Measurements from ENCODE around the gene EXOC3L4.

EXOC3L4 gene

GRCh38 chr14:103122947-103123633, 28.6 kb downstream of the EXOC3L4 start, which contains the start of gene TNFAIP2:
Gene TNFAIP2 (plus strand): TSS chr14:103123461. CDS start chr14:103126458, 2,997 bp downstream.
- DNase-seq: no peak

DNA sequence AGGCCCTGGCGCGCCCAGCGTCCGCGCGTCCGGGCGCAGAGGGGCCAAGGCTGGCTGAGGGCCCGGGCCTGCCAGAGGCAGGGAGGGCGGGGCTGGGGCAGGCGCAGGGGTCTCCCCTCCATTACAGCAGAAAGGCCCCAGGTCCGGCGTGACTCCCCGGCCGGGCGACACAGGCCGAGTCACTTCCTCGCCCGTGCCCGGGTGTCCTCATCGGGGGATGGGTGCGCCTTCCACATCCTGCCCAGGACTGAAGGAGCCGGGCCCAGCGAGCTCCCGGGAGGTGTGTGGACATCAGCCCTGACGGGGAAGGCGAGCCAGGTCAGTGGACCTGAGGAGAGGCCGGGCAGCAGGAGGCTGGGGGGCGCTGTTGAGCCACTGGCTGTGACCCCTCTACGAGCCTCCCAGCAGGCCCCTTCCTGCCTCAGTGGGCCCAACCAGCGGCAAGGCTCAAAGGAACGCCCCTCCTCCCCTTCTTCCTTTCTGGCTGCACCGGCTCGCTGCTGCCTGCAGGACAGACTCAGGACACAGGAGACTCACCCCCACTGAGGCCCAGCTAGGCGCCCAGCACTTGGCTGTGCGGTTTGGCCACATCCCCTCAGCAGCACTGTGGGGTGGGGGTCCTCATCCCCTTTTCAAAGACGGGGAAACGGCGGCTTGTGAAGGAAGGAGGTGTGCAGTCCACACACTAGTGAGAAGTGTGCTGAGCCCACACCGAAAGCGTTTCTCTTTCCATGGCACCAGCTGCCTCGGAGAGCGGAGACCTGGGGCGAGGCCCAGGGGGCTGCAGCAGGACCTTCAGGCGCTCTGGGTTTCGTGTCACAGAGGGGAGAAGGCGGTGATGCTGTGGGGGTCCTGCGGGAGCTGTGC, 29.3 kb downstream of the EXOC3L4 start:
- DNase-seq: no peak

DNA sequence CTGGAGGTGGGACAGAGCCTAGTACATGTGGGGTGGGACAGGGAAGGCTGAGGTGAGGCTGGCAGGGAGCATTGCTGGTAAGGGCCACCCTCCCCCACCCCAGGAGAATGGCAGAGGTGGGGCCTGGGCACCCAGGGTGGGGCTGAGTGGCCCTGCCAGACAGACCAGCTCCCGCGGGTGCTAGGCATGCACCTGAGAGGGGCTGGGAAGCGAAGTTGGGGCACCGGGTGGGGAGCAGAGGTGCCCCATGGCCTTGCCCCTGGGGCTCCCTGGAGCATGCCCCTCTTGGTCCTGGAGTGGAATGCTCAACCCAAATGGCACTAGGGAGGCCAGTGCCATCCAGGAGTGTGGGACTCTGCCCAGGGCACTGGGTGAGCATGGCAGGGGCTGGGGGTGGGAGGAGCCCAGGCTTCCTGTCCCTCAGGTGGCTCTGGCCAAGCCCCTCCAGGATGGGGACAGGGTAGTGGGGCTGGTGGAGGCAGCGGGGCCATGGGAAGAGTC, 30.0 kb downstream of the EXOC3L4 start:
- DNase-seq: no peak

GRCh38 chr14:103125098-103126070, 30.9 kb downstream of the EXOC3L4 start:
- DNase-seq: no peak

- no peak for DNase-seq
Measured at GRCh38 chr14:103126088-103126872, 31.8 kb downstream of the EXOC3L4 start.

- DNase-seq: peak; percentile 76
Measured at GRCh38 chr14:103126873-103127304, 32.4 kb downstream of the EXOC3L4 start.

DNA sequence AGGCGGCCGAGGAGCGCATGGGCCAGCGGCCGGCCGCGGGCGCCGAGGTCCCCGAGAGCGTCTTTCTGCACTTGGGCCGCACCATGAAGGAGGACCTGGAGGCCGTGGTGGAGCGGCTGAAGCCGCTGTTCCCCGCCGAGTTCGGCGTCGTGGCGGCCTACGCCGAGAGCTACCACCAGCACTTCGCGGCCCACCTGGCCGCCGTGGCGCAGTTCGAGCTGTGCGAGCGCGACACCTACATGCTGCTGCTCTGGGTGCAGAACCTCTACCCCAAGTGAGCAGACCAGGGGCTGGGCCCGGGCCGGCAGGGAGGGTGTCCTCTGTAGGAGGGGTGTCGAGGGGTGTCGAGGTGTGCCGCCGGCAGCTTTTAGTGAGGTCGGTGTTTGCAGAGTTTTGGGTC, 32.8 kb downstream of the EXOC3L4 start:
- no peak for DNase-seq

- no peak for DNase-seq
Measured at GRCh38 chr14:103127861-103128598, 33.5 kb downstream of the EXOC3L4 start.

- no peak for DNase-seq
Measured at GRCh38 chr14:103128631-103129300, 34.2 kb downstream of the EXOC3L4 start.

DNA sequence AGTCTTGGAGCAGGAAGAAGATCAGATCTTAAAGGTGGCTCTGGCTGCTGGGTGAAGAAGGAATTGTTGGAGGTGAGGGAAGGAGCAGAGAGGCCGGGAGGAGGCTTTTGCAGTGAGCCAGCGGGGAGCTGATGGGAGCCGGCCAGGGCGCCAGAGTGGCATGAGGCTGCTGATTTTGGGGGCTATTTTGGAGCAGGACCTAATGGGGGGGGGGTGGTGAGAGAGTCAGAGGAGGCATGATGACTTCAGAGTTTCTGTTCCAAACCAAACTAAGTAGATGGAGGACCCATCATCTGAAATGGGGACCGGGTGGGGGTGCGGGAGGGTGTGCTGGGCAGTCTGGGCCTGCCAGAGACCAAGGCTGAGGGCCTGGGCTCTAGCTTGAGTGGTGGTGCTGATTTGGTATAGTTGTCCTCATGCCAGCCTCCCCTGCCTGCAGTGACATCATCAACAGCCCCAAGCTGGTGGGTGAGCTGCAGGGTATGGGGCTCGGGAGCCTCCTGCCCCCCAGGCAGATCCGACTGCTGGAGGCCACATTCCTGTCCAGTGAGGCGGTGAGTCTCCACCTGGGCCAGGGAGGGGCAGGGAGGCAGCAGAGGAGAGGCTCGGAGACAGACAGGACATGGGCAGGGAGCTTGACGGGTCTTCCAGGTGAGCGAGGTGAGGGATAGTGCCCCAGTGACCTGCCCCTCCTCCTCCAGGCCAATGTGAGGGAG, 34.9 kb downstream of the EXOC3L4 start:
- no peak for DNase-seq

DNA sequence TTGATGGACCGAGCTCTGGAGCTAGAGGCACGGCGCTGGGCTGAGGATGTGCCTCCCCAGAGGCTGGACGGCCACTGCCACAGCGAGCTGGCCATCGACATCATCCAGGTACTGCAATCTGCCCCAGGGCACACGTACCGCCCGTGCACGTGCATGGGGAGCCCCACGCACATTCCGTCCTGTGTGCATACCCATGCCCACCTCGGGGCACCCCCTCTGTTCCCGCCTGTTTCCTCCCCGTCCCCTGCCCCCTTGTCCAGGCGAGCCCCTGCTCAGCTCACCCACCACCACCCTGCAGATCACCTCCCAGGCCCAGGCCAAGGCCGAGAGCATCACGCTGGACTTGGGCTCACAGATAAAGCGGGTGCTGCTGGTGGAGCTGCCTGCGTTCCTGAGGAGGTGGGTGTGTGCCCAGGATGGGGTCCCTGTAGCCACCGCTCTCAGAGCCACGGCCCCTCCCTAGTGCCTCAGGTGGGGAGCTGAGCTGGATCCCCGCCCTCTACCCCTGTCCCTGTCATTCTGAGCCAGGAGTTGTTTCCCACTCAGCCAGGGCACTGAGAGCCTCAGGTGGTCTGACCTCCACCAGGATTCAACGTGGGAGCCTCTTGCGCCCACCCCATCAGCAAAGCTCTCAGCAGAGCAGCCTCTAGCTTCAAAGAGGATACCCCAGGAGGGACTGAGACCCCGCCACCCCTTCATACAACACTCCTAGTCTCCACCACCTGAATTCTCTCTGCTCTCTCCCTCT, 35.7 kb downstream of the EXOC3L4 start:
- no peak for DNase-seq

- no peak for DNase-seq
Measured at GRCh38 chr14:103130965-103131364, 36.4 kb downstream of the EXOC3L4 start.

DNA sequence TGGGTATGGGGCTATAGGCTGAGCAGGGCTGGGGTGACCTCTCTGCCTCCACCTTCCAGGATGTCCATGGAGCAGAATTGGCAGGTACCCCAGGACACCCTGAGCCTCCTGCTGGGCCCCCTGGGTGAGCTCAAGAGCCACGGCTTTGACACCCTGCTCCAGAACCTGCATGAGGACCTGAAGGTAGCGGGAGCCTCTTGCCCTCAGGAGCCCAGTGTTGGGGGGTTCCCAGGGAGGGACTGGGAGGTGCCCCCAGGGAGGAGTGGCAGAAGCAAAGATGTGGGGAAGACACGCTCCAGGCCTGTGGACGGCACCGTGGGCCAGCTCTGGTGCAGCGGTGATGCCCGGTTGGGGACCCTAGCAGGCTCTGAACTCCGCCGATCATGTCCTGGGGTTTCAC, 37.1 kb downstream of the EXOC3L4 start:
- DNase-seq: no peak

DNA sequence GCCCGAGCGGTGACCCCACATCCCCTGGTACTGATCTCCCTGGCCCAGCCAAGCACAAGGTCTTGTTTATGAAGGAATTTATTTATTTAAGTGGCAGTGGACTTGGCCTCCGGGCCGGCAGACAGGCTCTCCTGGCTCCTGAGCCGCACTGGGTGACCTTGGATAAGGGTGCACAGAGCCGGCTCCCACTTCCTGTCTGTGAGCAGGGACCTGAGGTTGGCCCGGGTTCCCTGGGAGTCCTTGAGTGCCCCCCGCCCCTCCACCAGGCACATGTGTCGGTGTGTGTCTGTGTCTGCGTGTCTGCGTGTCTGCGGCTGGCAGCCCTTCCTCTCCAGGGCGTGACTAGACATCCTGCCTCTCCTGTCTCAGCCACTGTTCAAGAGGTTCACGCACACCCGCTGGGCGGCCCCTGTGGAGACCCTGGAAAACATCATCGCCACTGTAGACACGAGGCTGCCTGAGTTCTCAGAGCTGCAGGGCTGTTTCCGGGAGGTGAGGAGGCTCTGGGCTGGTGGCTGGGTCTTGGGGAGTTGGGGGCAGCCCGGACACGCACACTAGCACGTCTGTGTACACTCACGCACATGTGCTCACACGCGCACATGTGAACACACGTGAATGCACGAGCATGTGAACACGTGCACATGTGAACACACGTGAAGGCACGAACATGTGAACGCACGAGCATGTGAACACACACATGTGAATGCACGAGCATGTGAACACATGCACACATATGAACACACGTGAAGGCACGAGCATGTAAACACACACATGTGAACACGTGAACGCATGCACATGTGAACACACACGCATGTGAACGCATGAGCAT, 38.1 kb downstream of the EXOC3L4 start:
- no peak for DNase-seq

- no peak for DNase-seq
Measured at GRCh38 chr14:103133210-103134140, 39.0 kb downstream of the EXOC3L4 start.

DNA sequence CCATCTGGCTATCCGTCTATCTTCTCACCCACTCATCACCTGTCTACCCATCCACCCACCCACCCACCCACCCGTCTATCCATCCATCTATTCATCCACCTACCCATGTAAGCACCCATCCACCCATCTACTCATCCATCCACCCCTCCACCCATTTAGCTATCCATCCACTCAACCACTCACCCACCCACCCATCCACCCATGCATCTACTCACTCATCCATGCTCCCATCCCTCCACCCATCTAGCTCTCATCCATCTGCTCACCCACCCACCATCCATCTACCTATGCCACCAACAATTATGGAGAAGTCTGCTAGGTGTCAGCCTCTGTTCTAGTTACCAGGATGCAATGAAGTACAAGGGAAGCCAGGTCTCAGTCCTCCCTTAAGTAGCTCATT, 39.9 kb downstream of the EXOC3L4 start:
- DNase-seq: no peak

DNA sequence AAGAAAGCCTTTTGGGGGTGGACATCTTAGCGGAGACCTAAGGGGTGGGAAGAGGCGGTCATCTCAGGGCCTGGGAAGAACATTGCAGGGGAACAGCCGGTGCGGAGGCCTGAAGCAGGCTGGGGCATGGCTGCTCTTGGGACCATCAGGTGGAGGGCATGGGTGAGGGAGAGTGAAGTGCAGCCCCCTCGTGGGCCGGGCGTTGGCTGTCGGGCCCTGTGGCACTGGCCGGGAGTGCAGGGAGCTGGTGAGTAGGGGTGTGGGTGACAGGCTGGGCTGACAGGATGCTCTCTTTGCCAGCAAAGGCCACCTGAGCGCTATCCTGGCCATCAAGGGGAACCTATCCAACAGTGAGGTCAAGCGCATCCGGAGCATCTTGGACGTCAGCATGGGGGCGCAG, 40.4 kb downstream of the EXOC3L4 start:
- DNase-seq: no peak

Data from retina (tissue), 1 donor.